ENCODE measurements around the gene MPPED1. TPM values are rescaled to one million over a fixed set of nuclear protein-coding genes. Genes with fewer than 3 reads are reported as not detected.

Gene MPPED1
- total and polyA plus RNA-seq, 2 donors (not counting 1 experiment from before 2014, with no cell fraction given), result 0.13 TPM; not detected in 1

- Mint-ChIP-seq H3K9me3 (ENCODE audit: insufficient read depth) (no peaks in the 10 kb centered on the region), H3K27me3 (peaks cover 14% of the 10 kb centered on the region), H3K4me1 (no peaks in the 10 kb centered on the region), H3K27ac (no peak overlapping the region), H3K4me3 (no peak overlapping the region)
- 94% methylated on average over 7 of the region's 7 CpGs for WGBS (ENCODE audit: insufficient coverage)
- TF ChIP-seq CTCF (IDR thresholded peaks at IDR 0.05) (no peak), EZH2 (IDR thresholded peaks at IDR 0.05; ENCODE audit: borderline replicate concordance, insufficient read depth, low read depth, low read length, poor library complexity, severe bottlenecking) (no peak)
- ChIA-PET POLR2A (no interaction called here), CTCF (no interaction called here)
- H3K4me1 ChIP-seq (ENCODE audit: control insufficient read depth in 2 of 2, insufficient read depth in 2 of 2, low read length in 2 of 2), result no peaks in the 10 kb centered on the region
- H3K4me2 ChIP-seq (replicated peaks; ENCODE audit: low read depth, low read length, poor library complexity, severe bottlenecking), result no peak overlapping the region
- H3K9me3 ChIP-seq (ENCODE audit: control extremely low read depth in 1 of 3, control insufficient read depth in 2 of 3, insufficient read depth in 1 of 3, low read length in 2 of 3), result no peaks in the 10 kb centered on the region
- no peak overlapping the region for H2AFZ ChIP-seq (ENCODE audit: insufficient read depth, low read depth, low read length, poor library complexity, severe bottlenecking)
- H3K9ac ChIP-seq (ENCODE audit: low read length), result no peak overlapping the region
- no peak overlapping the region for H3K27ac ChIP-seq (ENCODE audit: low read length in 2 of 2)
- no peaks in the 10 kb centered on the region for H3K79me2 ChIP-seq (ENCODE audit: control insufficient read depth, insufficient read depth, low read length)
- H3K36me3 ChIP-seq (replicated peaks in 1 of 2; ENCODE audit: control extremely low read depth in 1 of 2, control insufficient read depth in 1 of 2, extremely low read depth in 1 of 2, insufficient read depth in 2 of 2, low read length in 1 of 2), result no peaks in the 10 kb centered on the region
- ATAC-seq (ENCODE audit: low read depth) (no peak), DNase-seq (no peak)
- intact Hi-C loops (cut with micrococcal nuclease), result no loop called here
- H3K27me3 ChIP-seq (replicated peaks in 1 of 4; ENCODE audit: control extremely low read depth in 1 of 4, control insufficient read depth in 3 of 4, insufficient read depth in 4 of 4, low read length in 3 of 4), result no peaks in the 10 kb centered on the region
- no peaks in the 10 kb centered on the region for H4K20me1 ChIP-seq (ENCODE audit: control insufficient read depth, insufficient read depth, low read length, poor library complexity, severe bottlenecking)
- H3K4me3 ChIP-seq (ENCODE audit: control extremely low read depth in 1 of 5, extremely low read depth in 1 of 5, insufficient read depth in 1 of 5, low read depth in 2 of 5, low read length in 4 of 5), result no peak overlapping the region
These were observed 28.2 kb downstream of the MPPED1 start for GRCh38 chr22:43440104-43440387.

GRCh38 chr22:43440556-43440955 is 28.7 kb downstream of the MPPED1 start:
- ChIA-PET POLR2A (no interaction called here), CTCF (no interaction called here)
- Histone ChIP-seq H2AFZ (ENCODE audit: insufficient read depth, low read depth, low read length, poor library complexity, severe bottlenecking) (no peak overlapping the region), H3K79me2 (ENCODE audit: control insufficient read depth, insufficient read depth, low read length) (no peaks in the 10 kb centered on the region), H4K20me1 (ENCODE audit: control insufficient read depth, insufficient read depth, low read length, poor library complexity, severe bottlenecking) (no peaks in the 10 kb centered on the region), H3K4me3 (ENCODE audit: control extremely low read depth in 1 of 5, extremely low read depth in 1 of 5, insufficient read depth in 1 of 5, low read depth in 2 of 5, low read length in 4 of 5) (no peak overlapping the region), H3K4me2 (replicated peaks; ENCODE audit: low read depth, low read length, poor library complexity, severe bottlenecking) (no peak overlapping the region), H3K27ac (ENCODE audit: low read length in 2 of 2) (no peak overlapping the region), H3K4me1 (ENCODE audit: control insufficient read depth in 2 of 2, insufficient read depth in 2 of 2, low read length in 2 of 2) (no peaks in the 10 kb centered on the region), H3K36me3 (replicated peaks in 1 of 2; ENCODE audit: control extremely low read depth in 1 of 2, control insufficient read depth in 1 of 2, extremely low read depth in 1 of 2, insufficient read depth in 2 of 2, low read length in 1 of 2) (no peaks in the 10 kb centered on the region), H3K27me3 (replicated peaks in 1 of 4; ENCODE audit: control extremely low read depth in 1 of 4, control insufficient read depth in 3 of 4, insufficient read depth in 4 of 4, low read length in 3 of 4) (no peaks in the 10 kb centered on the region), H3K9ac (ENCODE audit: low read length) (no peak overlapping the region), H3K9me3 (ENCODE audit: control extremely low read depth in 1 of 3, control insufficient read depth in 2 of 3, insufficient read depth in 1 of 3, low read length in 2 of 3) (no peaks in the 10 kb centered on the region)
- Mint-ChIP-seq H3K9me3 (ENCODE audit: insufficient read depth) (no peaks in the 10 kb centered on the region), H3K27ac (no peak overlapping the region), H3K4me1 (no peaks in the 10 kb centered on the region), H3K27me3 (peaks cover 11% of the 10 kb centered on the region), H3K4me3 (no peak overlapping the region)
- intact Hi-C loops (cut with micrococcal nuclease), result no loop called here
- DNase-seq, result no peak
- no peak for ATAC-seq (ENCODE audit: low read depth)
- 7% methylated on average over 4 of the region's 4 CpGs for WGBS (ENCODE audit: insufficient coverage)
- TF ChIP-seq EZH2 (IDR thresholded peaks at IDR 0.05; ENCODE audit: borderline replicate concordance, insufficient read depth, low read depth, low read length, poor library complexity, severe bottlenecking) (no peak), CTCF (IDR thresholded peaks at IDR 0.05) (no peak)

All from B cell (primary cell).